HFFc6 (cell line): ENCODE measurements around the gene TTLL10. TPM values are rescaled to one million over a fixed set of nuclear protein-coding genes. Genes with fewer than 3 reads are reported as not detected.

Experiments used
- DNase-seq: peaks from one replicate; pipeline ENCODE4 v3.0.0-alpha.2; 2018
- H3K27ac Mint-ChIP-seq: 2 replicates; pipeline ENCODE4 v1.8.0; 2020; ENCODE audit warnings: mild to moderate bottlenecking, mixed read lengths
- H3K27me3 Mint-ChIP-seq: 2 replicates; pipeline ENCODE4 v1.8.0; 2021; ENCODE audit warnings: mild to moderate bottlenecking, moderate library complexity, mixed read lengths; ENCODE audit not compliant: insufficient read depth
- H3K36me3 Mint-ChIP-seq: 2 replicates; pipeline ENCODE4 v1.8.0; 2021; ENCODE audit warnings: low read depth, mixed read lengths
- H3K4me1 Mint-ChIP-seq: 2 replicates; pipeline ENCODE4 v1.8.0; 2020; ENCODE audit warnings: low read depth, mixed read lengths
- H3K4me3 Mint-ChIP-seq: 2 replicates; pipeline ENCODE4 v1.8.0; 2020; ENCODE audit warnings: mild to moderate bottlenecking, moderate library complexity, mixed read lengths
- H3K9me3 Mint-ChIP-seq: 2 replicates; pipeline ENCODE4 v1.8.0; 2020; ENCODE audit warnings: mild to moderate bottlenecking, mixed read lengths
- CTCF ChIP-seq: fragments of 200-600 bp; sonication (generic); IDR thresholded peaks from 2 replicates; pipeline ENCODE4 v1.5.0; 2021; ENCODE audit warnings: antibody characterized with exemption, mild to moderate bottlenecking
- total RNA-seq, 6 experiments: library from RNA; stranded (reverse); fragmentation: NEBNext Ultra II Directional; extraction: Animal tissue kit (Norgen Biotek cat#: 25700); gene quantifications; 2 replicates in 1 of 6; 3 replicates in 5 of 6; pipeline ENCODE4 v1.2.3, GENCODE V29; 2021

TTLL10 gene
- total RNA-seq, 6 experiments from 2014 or later: not detected

GRCh38 chr1:1225238-1225845 lies 51.7 kb downstream of the TTLL10 start:
- H3K36me3 Mint-ChIP-seq: peaks cover 33% of the 10 kb centered on the region
- no peaks in the 10 kb centered on the region for H3K9me3 Mint-ChIP-seq
- H3K4me1 Mint-ChIP-seq: peaks cover 7% of the 10 kb centered on the region
- DNase-seq: no peak
- TF ChIP-seq CTCF: no peak
- 0 out of 2 replicates have a peak, but pooled peaks cover 1% of the 10 kb centered on the region for H3K27me3 Mint-ChIP-seq
- no peak overlapping the region for H3K27ac Mint-ChIP-seq
- no peak overlapping the region for H3K4me3 Mint-ChIP-seq

- H3K4me1 Mint-ChIP-seq: peaks cover 12% of the 10 kb centered on the region
- H3K4me3 Mint-ChIP-seq: no peak overlapping the region
- H3K9me3 Mint-ChIP-seq: no peaks in the 10 kb centered on the region
- H3K27me3 Mint-ChIP-seq: peaks cover 4% of the 10 kb centered on the region; the same call in 1 of the 2 replicates
- no peak for DNase-seq
- H3K36me3 Mint-ChIP-seq: peaks cover 32% of the 10 kb centered on the region
- H3K27ac Mint-ChIP-seq: no peak overlapping the region
- no peak for TF ChIP-seq CTCF
Measured at GRCh38 chr1:1225913-1226312, 52.2 kb downstream of the TTLL10 start.

GRCh38 chr1:1226566-1227362 lies 53.1 kb downstream of the TTLL10 start:
- Mint-ChIP-seq H3K27me3 (peaks cover 4% of the 10 kb centered on the region; the same call in 1 of the 2 replicates), H3K4me1 (peaks cover 14% of the 10 kb centered on the region), H3K9me3 (no peaks in the 10 kb centered on the region), H3K36me3 (peaks cover 32% of the 10 kb centered on the region), H3K4me3 (no peak overlapping the region), H3K27ac (no peak overlapping the region)
- no peak for TF ChIP-seq CTCF
- DNase-seq: no peak

- Mint-ChIP-seq H3K4me3 (no peak overlapping the region), H3K9me3 (no peaks in the 10 kb centered on the region), H3K27ac (no peak overlapping the region), H3K4me1 (peaks cover 14% of the 10 kb centered on the region), H3K36me3 (peaks cover 32% of the 10 kb centered on the region), H3K27me3 (peaks cover 4% of the 10 kb centered on the region; the same call in 1 of the 2 replicates)
- DNase-seq: no peak
- no peak for TF ChIP-seq CTCF
Measured at GRCh38 chr1:1227386-1227785, 53.7 kb downstream of the TTLL10 start.

GRCh38 chr1:1228187-1228586 lies 54.5 kb downstream of the TTLL10 start:
- H3K27ac Mint-ChIP-seq: no peak overlapping the region
- H3K36me3 Mint-ChIP-seq: peaks cover 27% of the 10 kb centered on the region
- no peaks in the 10 kb centered on the region for H3K9me3 Mint-ChIP-seq
- no peak for TF ChIP-seq CTCF
- peaks cover 4% of the 10 kb centered on the region; the same call in 1 of the 2 replicates for H3K27me3 Mint-ChIP-seq
- no peak for DNase-seq
- H3K4me1 Mint-ChIP-seq: peaks cover 14% of the 10 kb centered on the region
- H3K4me3 Mint-ChIP-seq: no peak overlapping the region
